IMR-90 (cell line): ENCODE results near the gene ENDOG. TPM values are rescaled to one million over a fixed set of nuclear protein-coding genes. Genes with fewer than 3 reads are reported as not detected.
"Not testable (repeated sequence)": the region's sequence is repeated elsewhere in the genome, so short reads cannot be mapped to it uniquely, and the experiment has no call there.

Experiments
- ATAC-seq: fragments of 200-7000 bp; cut with Tn5 transposase; 2 replicates; pipeline ENCODE4 v1.9.1; 2020; ENCODE audit warnings: low read depth, mild to moderate bottlenecking, moderate library complexity
- BruUV-seq: library from RNA; stranded (reverse); fragments of 400-500 nt; replicated peaks from 2 replicates; lab custom pipeline; 2021; lab: Mats Ljungman, UMichigan
- CTCF ChIA-PET: fragments of 300-600 bp; formaldehyde crosslinking; extraction: SDS; loops from one replicate; lab custom pipeline; 2021; ENCODE audit warnings: antibody characterized with exemption; lab: Yijun Ruan, JAX
- POLR2A ChIA-PET: fragments of 300-600 bp; sonication (Branson Sonifier 250); formaldehyde crosslinking; loops from one replicate; lab custom pipeline; 2022; ENCODE audit warnings: antibody characterized with exemption; ENCODE audit not compliant: unreplicated experiment; lab: Charles Lee
- DNase-seq: peaks from one replicate; pipeline ENCODE4 v3.0.0; 2013
- H2AFZ ChIP-seq: replicated peaks from 2 replicates; pipeline ENCODE3; 2013; ENCODE audit warnings: low read length, mild to moderate bottlenecking; ENCODE audit not compliant: poor library complexity
- H2AK5ac ChIP-seq: 2 replicates; pipeline ENCODE4 v1.6.1; 2013; ENCODE audit warnings: low read depth, low read length, inconsistent platforms
- H2AK9ac ChIP-seq: replicated peaks from 2 replicates; pipeline ENCODE3; 2013; ENCODE audit warnings: mild to moderate bottlenecking, low read depth, low read length, moderate library complexity; ENCODE audit not compliant: poor library complexity
- H2BK120ac ChIP-seq: 2 replicates; pipeline ENCODE4 v1.6.1; 2013; ENCODE audit warnings: low read depth, low read length, inconsistent platforms
- H2BK15ac ChIP-seq: 3 replicates; pipeline ENCODE4 v1.6.1; 2013; ENCODE audit warnings: low read depth, low read length, inconsistent platforms
- H2BK20ac ChIP-seq: 2 replicates; pipeline ENCODE4 v1.6.1; 2013; ENCODE audit warnings: low read depth, mild to moderate bottlenecking, inconsistent platforms, low read length, moderate library complexity
- H2BK5ac ChIP-seq: 2 replicates; pipeline ENCODE4 v1.6.1; 2013; ENCODE audit warnings: mild to moderate bottlenecking, low read depth, low read length, inconsistent platforms; ENCODE audit not compliant: poor library complexity, severe bottlenecking
- H3K14ac ChIP-seq: replicated peaks from 2 replicates; pipeline ENCODE4 v1.6.1; 2013; ENCODE audit warnings: low read depth, low read length, inconsistent platforms
- H3K18ac ChIP-seq: 2 replicates; pipeline ENCODE4 v1.6.1; 2013; ENCODE audit warnings: low read depth, low read length, control low read depth
- H3K23ac ChIP-seq: 2 replicates; pipeline ENCODE4 v1.6.1; 2013; ENCODE audit warnings: low read depth, low read length, inconsistent platforms
- H3K27ac ChIP-seq: 2 replicates; pipeline ENCODE4 v1.5.1; 2013; ENCODE audit warnings: mild to moderate bottlenecking, control low read depth, low read length; ENCODE audit not compliant: insufficient read depth
- H3K27me3 ChIP-seq: 2 replicates; pipeline ENCODE4 v1.6.1; 2013; ENCODE audit warnings: low read length; ENCODE audit not compliant: control insufficient read depth, insufficient read depth
- H3K36me3 ChIP-seq: 2 replicates; pipeline ENCODE4 v1.6.1; 2013; ENCODE audit warnings: low read length, mixed read lengths; ENCODE audit not compliant: control insufficient read depth, insufficient read depth
- H3K4ac ChIP-seq: 2 replicates; pipeline ENCODE4 v1.6.1; 2013; ENCODE audit warnings: low read depth, low read length, inconsistent platforms
- H3K4me1 ChIP-seq: 2 replicates; pipeline ENCODE4 v1.6.1; 2013; ENCODE audit warnings: low read length, mixed read lengths; ENCODE audit not compliant: control insufficient read depth, insufficient read depth
- H3K4me2 ChIP-seq: 2 replicates; pipeline ENCODE4 v1.6.1; 2013; ENCODE audit warnings: low read depth, mild to moderate bottlenecking, control low read depth, low read length, moderate library complexity
- H3K4me3 ChIP-seq: 2 replicates; pipeline ENCODE4 v1.5.1; 2013; ENCODE audit warnings: low read depth, mild to moderate bottlenecking, control low read depth, low read length, moderate library complexity; ENCODE audit not compliant: insufficient read depth
- H3K56ac ChIP-seq: 2 replicates; pipeline ENCODE4 v1.6.1; 2013; ENCODE audit warnings: low read length, inconsistent platforms; ENCODE audit not compliant: insufficient read depth; ENCODE audit errors: extremely low read depth
- H3K79me1 ChIP-seq, 2 experiments: 2 replicates each; pipeline ENCODE4 v1.6.1; 2013; ENCODE audit warnings: low read length in 2 of 2, inconsistent platforms in 1 of 2, low read depth in 1 of 2
- H3K9ac ChIP-seq: 2 replicates; pipeline ENCODE4 v1.6.1; 2013; ENCODE audit warnings: low read depth, low read length, control low read depth
- H3K9me1 ChIP-seq: 2 replicates; pipeline ENCODE4 v1.6.1; 2013; ENCODE audit warnings: low read length, inconsistent platforms; ENCODE audit not compliant: insufficient read depth
- H3K9me3 ChIP-seq: 2 replicates; pipeline ENCODE4 v1.6.1; 2013; ENCODE audit warnings: low read length; ENCODE audit not compliant: control insufficient read depth, insufficient read depth
- H4K20me1 ChIP-seq: 2 replicates; pipeline ENCODE4 v1.6.1; 2013; ENCODE audit warnings: low read length, inconsistent platforms; ENCODE audit not compliant: insufficient read depth
- H4K5ac ChIP-seq: 2 replicates; pipeline ENCODE4 v1.6.1; 2013; ENCODE audit warnings: mild to moderate bottlenecking, low read depth, low read length, control low read depth
- H4K8ac ChIP-seq, 2 experiments: 2 replicates each; pipeline ENCODE4 v1.6.1; 2013; ENCODE audit warnings: low read depth in 2 of 2, low read length in 2 of 2, control low read depth in 1 of 2, inconsistent platforms in 1 of 2
- H4K91ac ChIP-seq: 2 replicates; pipeline ENCODE4 v1.6.1; 2013; ENCODE audit warnings: low read depth, low read length, inconsistent platforms; ENCODE audit not compliant: insufficient read depth
- WGBS, 2 experiments: methylation state at CpG; one replicate each; pipeline versions ENCODE4 v1.1.5 to v1.1.7; 2013; ENCODE audit warnings: missing lambda C conversion rate in 2 of 2; ENCODE audit not compliant: insufficient read length in 1 of 2; ENCODE audit errors: extremely low coverage in 2 of 2; 5-methylcytosine and 5-hydroxymethylcytosine counted together
- dilution Hi-C: fragments of 300-500 bp; cut with HindIII; formaldehyde crosslinking; loops from one replicate; pipeline ENCODE4 v1.14.3; 2018; ENCODE audit warnings: low sequenced_read_pairs; ENCODE audit not compliant: unreplicated experiment
- in situ Hi-C: fragments of 300-500 bp; cut with MboI; formaldehyde crosslinking; loops from 3 replicates; pipeline ENCODE4 v1.14.3; 2019; ENCODE audit warnings: low sequenced_read_pairs, inconsistent platforms, mixed read lengths
- intact Hi-C: fragments of 100-400 bp; cut with micrococcal nuclease; formaldehyde crosslinking; loops from 2 replicates; pipeline ENCODE4 v1.10.0; 2022
- polyA plus RNA-seq, 3 experiments: library from polyadenylated mRNA; depleted of rRNA; stranded (reverse); fragments of >200 nt; gene quantifications; 2 replicates each; pipeline ENCODE4 v1.2.3, GENCODE V29; 2012; ENCODE audit warnings: low replicate concordance in 1 of 3
- total RNA-seq: library from RNA; depleted of rRNA; stranded (reverse); fragments of >200 nt; gene quantifications from 2 replicates; pipeline ENCODE4 v1.2.3, GENCODE V29; 2012

ENDOG gene
- total and polyA plus RNA-seq, 2 of the 4 experiments (the other 2 are of a cell fraction), result 9.9 to 16.2 TPM

DNA sequence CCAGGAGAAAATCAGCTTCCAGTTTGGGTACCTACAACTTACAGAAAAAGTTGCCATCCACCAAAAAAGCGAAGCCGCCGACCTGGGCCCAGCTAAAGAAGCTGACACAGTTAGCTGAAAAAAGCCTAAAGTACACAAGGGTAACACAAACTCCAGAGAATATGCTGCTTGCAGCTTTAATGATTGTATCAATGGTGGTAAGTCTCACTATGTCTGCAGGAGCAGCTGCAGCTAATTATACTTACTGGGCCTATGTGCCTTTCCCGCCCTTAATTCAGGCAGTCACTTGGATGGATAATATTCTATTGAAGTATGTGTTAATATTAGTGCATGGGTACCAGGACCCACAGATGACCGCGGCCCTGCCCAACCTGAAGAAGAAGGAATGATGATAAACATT is 36.2 kb downstream of the ENDOG start:
- in situ Hi-C loops, H3K4me3 ChIP-seq, H3K9ac ChIP-seq, H3K9me3 ChIP-seq, H3K23ac ChIP-seq, H2AK5ac ChIP-seq, BruUV-seq, H3K36me3 ChIP-seq, H3K9me1 ChIP-seq, H2BK15ac ChIP-seq, H4K8ac ChIP-seq, H3K18ac ChIP-seq, H3K4ac ChIP-seq, H3K79me1 ChIP-seq, H2BK20ac ChIP-seq, ATAC-seq, H2BK5ac ChIP-seq, H3K4me1 ChIP-seq, H3K27me3 ChIP-seq, H3K27ac ChIP-seq, H4K5ac ChIP-seq, H4K91ac ChIP-seq, DNase-seq, H3K14ac ChIP-seq, H3K56ac ChIP-seq, dilution Hi-C loops, POLR2A ChIA-PET, H2AFZ ChIP-seq, H3K4me2 ChIP-seq, H2BK120ac ChIP-seq, H2AK9ac ChIP-seq, H4K20me1 ChIP-seq: not testable (repeated sequence)
- no CpG with 5 or more reads among the region's 6 CpGs for WGBS, 2 experiments
- CTCF ChIA-PET, result interaction anchor here (0.6 kb wide), 1 partner anchor 96 kb away, joined by 4 read pairs; no protein-coding TSS in a partner anchor
- intact Hi-C loops, result loop anchor here (5.0 kb wide), 1 partner anchor 173 kb away; the partner anchor contains the start of gene SH3GLB2

- H4K8ac ChIP-seq, H4K5ac ChIP-seq, H2AK5ac ChIP-seq, H3K9me3 ChIP-seq, H3K4me1 ChIP-seq, H2AFZ ChIP-seq, H3K14ac ChIP-seq, H3K23ac ChIP-seq, H3K4me3 ChIP-seq, intact Hi-C loops, H3K56ac ChIP-seq, CTCF ChIA-PET, H3K27me3 ChIP-seq, H3K9ac ChIP-seq, H2BK120ac ChIP-seq, H3K36me3 ChIP-seq, ATAC-seq, H4K91ac ChIP-seq, H3K4ac ChIP-seq, in situ Hi-C loops, dilution Hi-C loops, H3K27ac ChIP-seq, H3K9me1 ChIP-seq, H3K18ac ChIP-seq, H2BK20ac ChIP-seq, H2AK9ac ChIP-seq, H2BK15ac ChIP-seq, DNase-seq, H4K20me1 ChIP-seq, H2BK5ac ChIP-seq, H3K4me2 ChIP-seq, BruUV-seq, POLR2A ChIA-PET: not testable (repeated sequence)
- H3K79me1 ChIP-seq, result peaks cover 7 to 14% of the 10 kb centered on the region in 2 experiments; a peak in 3 of 4 replicates
- 100% methylated on average over 1 of the region's 7 CpGs; no CpG with 5 or more reads in 1 of the 2 experiments for WGBS, 2 experiments
Measured at GRCh38 chr9:128858476-128858875, 40.2 kb downstream of the ENDOG start.
